NT2/D1 (cell line): ENCODE results near the gene ZNF432.
A peak's percentile ranks its signal among the peaks of the same experiment; 100 is the strongest.

Source experiments
- DNase-seq: peaks from one replicate; pipeline ENCODE4 v3.0.0-alpha.2; 2011; ENCODE audit warnings: low read depth, low spot score
- H3K27me3 ChIP-seq: 2 replicates; pipeline ENCODE4 v1.6.0; 2011; ENCODE audit warnings: mild to moderate bottlenecking; ENCODE audit not compliant: insufficient read length, insufficient read depth
- H3K36me3 ChIP-seq: 2 replicates; pipeline ENCODE4 v1.6.1; 2011; ENCODE audit warnings: mild to moderate bottlenecking, low read length, mixed read lengths; ENCODE audit not compliant: insufficient read depth, insufficient read length
- H3K4me1 ChIP-seq: 2 replicates; pipeline ENCODE4 v1.5.1; 2011; ENCODE audit not compliant: insufficient read depth, insufficient read length
- H3K4me3 ChIP-seq: 2 replicates; pipeline ENCODE4 v1.5.1; 2011; ENCODE audit warnings: low read depth; ENCODE audit not compliant: insufficient read length
- H3K9ac ChIP-seq: 2 replicates; pipeline ENCODE4 v1.6.0; 2011; ENCODE audit warnings: low read depth; ENCODE audit not compliant: insufficient read length
- H3K9me3 ChIP-seq: 2 replicates; pipeline ENCODE4 v1.5.1; 2011; ENCODE audit warnings: mild to moderate bottlenecking, low read length; ENCODE audit not compliant: insufficient read depth
- SUZ12 ChIP-seq: IDR thresholded peaks from 2 replicates; pipeline ENCODE4 v1.6.1; 2011; ENCODE audit not compliant: insufficient read length, insufficient read depth; ENCODE audit errors: extremely low read depth
- YY1 ChIP-seq: IDR thresholded peaks from 2 replicates; pipeline ENCODE4 v1.6.1; 2011; ENCODE audit not compliant: insufficient read length, insufficient read depth
- ZNF274 ChIP-seq: IDR thresholded peaks from 2 replicates; pipeline ENCODE4 v1.6.1; 2011; ENCODE audit warnings: mild to moderate bottlenecking, low read depth, low read length

The ZNF432 gene

DNA sequence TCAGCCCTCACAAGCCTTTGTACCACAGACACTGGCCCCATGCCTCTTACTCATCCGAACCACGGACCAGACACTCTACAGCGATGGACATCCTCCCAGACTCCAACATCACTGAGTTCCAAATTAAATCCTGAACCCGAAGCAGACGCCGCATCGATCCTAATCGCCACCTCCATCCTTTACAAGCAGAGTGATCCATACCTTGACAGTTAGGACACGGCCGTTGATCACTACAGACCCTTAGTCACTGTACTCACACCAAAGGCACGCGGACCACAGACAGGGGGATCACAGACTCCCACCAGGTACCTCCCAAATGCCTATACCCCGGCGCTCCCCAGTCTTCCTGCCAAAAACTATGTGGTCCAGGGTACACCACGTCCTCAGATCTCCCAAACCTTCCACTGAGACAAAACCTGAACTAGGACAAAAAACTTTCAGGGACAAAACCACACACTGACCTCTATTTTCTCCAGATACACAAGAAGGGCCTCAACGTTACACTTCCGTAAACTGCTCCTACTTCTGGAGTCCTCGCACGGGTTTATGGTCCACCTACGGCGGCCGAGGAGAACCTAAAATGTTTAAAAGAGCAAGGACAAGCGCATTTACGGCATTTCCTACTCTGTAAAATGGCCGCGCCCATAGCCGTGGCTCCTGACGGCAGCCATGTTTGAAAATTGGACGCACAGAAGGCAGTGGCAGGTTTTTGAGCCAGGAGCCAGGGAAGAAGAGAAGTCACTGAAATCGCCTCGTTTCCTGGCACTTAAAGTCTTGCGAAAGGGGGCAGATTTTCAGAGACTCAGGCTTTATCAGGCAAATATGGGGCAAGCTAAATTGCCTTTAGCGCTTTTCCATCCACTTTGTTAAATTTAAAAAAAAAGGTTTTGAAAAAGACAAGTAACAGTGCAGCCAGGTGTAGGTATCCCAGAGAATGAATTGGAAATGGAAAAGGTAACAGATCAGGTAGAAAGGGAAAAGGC lies 62.0 kb downstream of the ZNF432 start, which contains the start of gene ZNF350:
TSS of gene ZNF350 (minus strand) at position 532 of the 983 bp plus-strand sequence. CDS start 12,480 bp downstream, outside the sequence.
- peak; percentile 84 for DNase-seq
- TF ChIP-seq YY1 (peak; percentile 100), ZNF274 (no peak), SUZ12 (no peak)
- Histone ChIP-seq H3K4me3 (peak within 1 kb of the TSS; percentile 71), H3K36me3 (no peaks in the 10 kb centered on the region), H3K4me1 (no peaks in the 10 kb centered on the region), H3K9ac (peak within 1 kb of the TSS; percentile 74), H3K9me3 (peaks cover 10% of the 10 kb centered on the region; the same call in 1 of the 2 replicates), H3K27me3 (no peaks in the 10 kb centered on the region)

DNA sequence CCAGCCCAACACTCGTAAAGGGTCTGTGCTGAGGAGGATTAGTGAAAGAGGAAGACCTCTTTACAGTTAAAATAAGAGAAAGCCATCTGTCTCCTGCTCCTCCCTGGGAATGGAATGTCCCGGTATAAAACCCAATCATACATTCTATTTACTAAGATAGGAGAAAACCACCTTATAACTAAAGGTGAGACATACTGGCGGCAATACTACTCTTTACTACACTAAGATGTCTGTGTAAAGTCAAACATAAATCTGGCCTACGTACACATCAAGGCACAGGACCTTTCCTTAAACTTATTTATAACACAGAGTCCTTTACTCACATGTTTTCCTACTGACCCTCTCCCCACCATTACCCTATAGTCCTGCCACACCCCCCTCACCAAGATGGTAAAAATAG lies 65.3 kb downstream of the ZNF432 start:
- H3K27me3 ChIP-seq = no peaks in the 10 kb centered on the region
- H3K36me3 ChIP-seq = no peaks in the 10 kb centered on the region
- TF ChIP-seq ZNF274 = no peak
- no peak for TF ChIP-seq YY1
- no peak for TF ChIP-seq SUZ12
- no peak overlapping the region for H3K9ac ChIP-seq
- H3K9me3 ChIP-seq = peaks cover 24% of the 10 kb centered on the region; the same call in 1 of the 2 replicates
- H3K4me1 ChIP-seq = no peaks in the 10 kb centered on the region
- DNase-seq = no peak
- H3K4me3 ChIP-seq = no peak overlapping the region
